Left lung (tissue), 10 donors: ENCODE measurements around the gene AAK1. TPM values are rescaled to one million over a fixed set of nuclear protein-coding genes. Genes with fewer than 3 reads are reported as not detected.

Experiments used
- ATAC-seq: fragments of 200-7000 bp; cut with Tn5 transposase; one replicate; pipeline ENCODE4 v1.9.1; 2020; ENCODE audit warnings: moderate library complexity
- DNase-seq, 4 donors: peaks; one replicate each; pipeline ENCODE4 v3.0.0-alpha.2; 2013 to 2020
- H3K27ac ChIP-seq, 2 donors: fragments of 200-600 bp; sonication (generic) in 1 of 2; one replicate each; pipeline versions ENCODE4 v1.5.0 to v1.8.0; 2020 to 2021
- H3K27me3 ChIP-seq, 2 donors: fragments of 200-600 bp; sonication (generic) in 1 of 2; one replicate each; pipeline versions ENCODE4 v1.5.0 to v1.8.0; 2020 to 2021
- H3K36me3 ChIP-seq, 2 donors: fragments of 200-600 bp; sonication (generic) in 1 of 2; one replicate each; pipeline versions ENCODE4 v1.5.0 to v1.8.0; 2020 to 2021
- H3K4me1 ChIP-seq, 2 donors: fragments of 200-600 bp; one replicate each; pipeline ENCODE4 v1.8.0; 2021
- H3K4me3 ChIP-seq, 2 donors: fragments of 200-600 bp; sonication (generic) in 1 of 2; one replicate each; pipeline versions ENCODE4 v1.5.0 to v1.8.0; 2020 to 2021; ENCODE audit warnings: mild to moderate bottlenecking in 1 of 2
- H3K9me3 ChIP-seq, 2 donors: fragments of 200-600 bp; sonication (generic) in 1 of 2; one replicate each; pipeline versions ENCODE4 v1.5.0 to v1.8.0; 2020 to 2021
- CTCF ChIP-seq, 2 donors: fragments of 200-600 bp; sonication (generic) in 1 of 2; IDR thresholded peaks; one replicate each; pipeline versions ENCODE4 v1.5.0 to v1.8.0; 2021; ENCODE audit warnings: antibody characterized with exemption in 2 of 2
- intact Hi-C, 2 donors: fragments of 100-400 bp; cut with DNase I; formaldehyde crosslinking; loops; one replicate each; pipeline versions ENCODE4 v1.11.2 to v1.14.2; 2022
- polyA plus RNA-seq, 6 donors: library from polyadenylated mRNA; unstranded; fragments of 120-200 nt; gene quantifications; one replicate each; pipeline ENCODE4 v1.2.1, GENCODE V29; 2013; ENCODE audit not compliant: insufficient read length in 6 of 6
- total RNA-seq, 2 donors: library from RNA; stranded (reverse); fragmentation: NEBNext Ultra II Directional; extraction: Animal tissue kit (Norgen Biotek cat#: 25700); gene quantifications; one replicate each; pipeline ENCODE4 v1.2.1, GENCODE V29; 2021
- donor health status: DM: no; HTN: yes; CAD: no.
- donor health status: DM: no; HTN: no; CAD: no.

The AAK1 gene
- total and polyA plus RNA-seq, 8 donors, result 19.0 to 70.7 (median 22.4) TPM

GRCh38 chr2:69597843-69598610, 45.5 kb downstream of the AAK1 start:
- ATAC-seq, result no peak
- no peak for DNase-seq
- no peak overlapping the region for H3K4me3 ChIP-seq
- no peak overlapping the region for H3K27ac ChIP-seq
- intact Hi-C loops, result no loop called here
- H3K9me3 ChIP-seq, result no peaks in the 10 kb centered on the region
- H3K4me1 ChIP-seq, result no peaks in the 10 kb centered on the region
- H3K36me3 ChIP-seq, result no peaks in the 10 kb centered on the region
- no peak for TF ChIP-seq CTCF (IDR thresholded peaks at IDR 0.05)
- H3K27me3 ChIP-seq, result no peaks in the 10 kb centered on the region

DNA sequence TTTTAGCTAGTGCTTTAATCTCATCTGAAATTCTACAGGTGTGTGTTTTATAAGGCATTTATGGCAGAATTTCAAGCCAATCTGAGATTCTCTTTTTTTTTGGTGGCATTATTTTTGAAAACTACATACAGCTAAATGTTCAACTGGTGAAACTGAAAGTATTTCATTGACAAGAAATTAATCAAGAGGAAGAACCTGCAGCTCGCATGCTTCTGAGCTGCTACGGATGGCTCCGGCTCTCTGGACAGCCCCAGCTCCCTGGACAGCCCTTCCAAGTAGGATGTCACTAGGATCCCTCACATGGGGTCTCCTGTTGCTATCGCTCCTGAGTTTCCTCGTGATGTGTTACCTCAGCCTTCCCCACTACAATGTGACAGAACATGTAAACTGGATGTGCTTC, 46.4 kb downstream of the AAK1 start:
- Histone ChIP-seq H3K4me3 (no peak overlapping the region), H3K27ac (no peak overlapping the region), H3K9me3 (no peaks in the 10 kb centered on the region), H3K36me3 (no peaks in the 10 kb centered on the region), H3K4me1 (peaks cover 0 to under 1% of the 10 kb centered on the region in 2 donors), H3K27me3 (no peaks in the 10 kb centered on the region)
- no peak for TF ChIP-seq CTCF (IDR thresholded peaks at IDR 0.05)
- ATAC-seq (no peak), DNase-seq (no peak)
- intact Hi-C loops, result no loop called here

GRCh38 chr2:69594341-69594740, 49.2 kb downstream of the AAK1 start:
- ATAC-seq (no peak), DNase-seq (no peak)
- H3K9me3 ChIP-seq, result no peaks in the 10 kb centered on the region
- H3K27ac ChIP-seq, result no peak overlapping the region
- intact Hi-C loops, result no loop called here
- no peak overlapping the region for H3K4me3 ChIP-seq
- H3K27me3 ChIP-seq, result no peaks in the 10 kb centered on the region
- peaks cover 0 to 10% of the 10 kb centered on the region in 2 donors for H3K4me1 ChIP-seq
- TF ChIP-seq CTCF (IDR thresholded peaks at IDR 0.05), result no peak
- no peaks in the 10 kb centered on the region for H3K36me3 ChIP-seq

- no peak for DNase-seq
- no peak for TF ChIP-seq CTCF (IDR thresholded peaks at IDR 0.05)
- no peak overlapping the region for H3K4me3 ChIP-seq
- no peaks in the 10 kb centered on the region for H3K27me3 ChIP-seq
- no peak for ATAC-seq
- no peaks in the 10 kb centered on the region for H3K36me3 ChIP-seq
- intact Hi-C loops, result no loop called here
- no peaks in the 10 kb centered on the region for H3K9me3 ChIP-seq
- peaks cover 0 to 10% of the 10 kb centered on the region in 2 donors for H3K4me1 ChIP-seq
- no peak overlapping the region for H3K27ac ChIP-seq
Measured at GRCh38 chr2:69592511-69592910, 51.0 kb downstream of the AAK1 start.

GRCh38 chr2:69589973-69590652, 53.4 kb downstream of the AAK1 start:
- H3K27ac ChIP-seq, result no peak overlapping the region
- ATAC-seq, result no peak

More at GRCh38 chr2:69589973-69590652, 53.4 kb downstream of the AAK1 start:
- DNase-seq, result no peak
- H3K4me3 ChIP-seq, result no peak overlapping the region
- H3K36me3 ChIP-seq, result no peaks in the 10 kb centered on the region
- intact Hi-C loops, result no loop called here
- peaks cover 0 to 10% of the 10 kb centered on the region in 2 donors for H3K4me1 ChIP-seq
- no peaks in the 10 kb centered on the region for H3K27me3 ChIP-seq
- no peaks in the 10 kb centered on the region for H3K9me3 ChIP-seq
- no peak for TF ChIP-seq CTCF (IDR thresholded peaks at IDR 0.05)
